Activated B cell treated with CpG ODN at 0.5 μM for 24 hours (primary cell): Measurements from ENCODE around the gene ARHGAP26. TPM values are rescaled to one million over a fixed set of nuclear protein-coding genes. Genes with fewer than 3 reads are reported as not detected.

Experiments used
- ATAC-seq: fragments of 200-7000 bp; cut with Tn5 transposase; one replicate; pipeline ENCODE4 v1.10.0; 2021; ENCODE audit warnings: low read depth, mild to moderate bottlenecking, moderate library complexity
- CTCF ChIA-PET: fragments of 350-600 bp; sonication (Branson Sonifier 250); formaldehyde crosslinking; loops from one replicate; lab custom pipeline; 2021; ENCODE audit warnings: antibody characterized with exemption; lab: Charles Lee
- POLR2A ChIA-PET: fragments of 350-600 bp; sonication (Branson Sonifier 250); formaldehyde crosslinking; loops from one replicate; lab custom pipeline; 2021; ENCODE audit warnings: antibody characterized with exemption; lab: Charles Lee
- DNase-seq: peaks from one replicate; pipeline ENCODE4 v3.0.0; 2022
- H3K27ac Mint-ChIP-seq: one replicate; pipeline ENCODE4 v1.8.0; 2020; ENCODE audit warnings: mixed read lengths
- H3K27me3 Mint-ChIP-seq: one replicate; pipeline ENCODE4 v1.8.0; 2021; ENCODE audit warnings: mixed read lengths
- H3K36me3 Mint-ChIP-seq: one replicate; pipeline ENCODE4 v1.8.0; 2021; ENCODE audit warnings: low read depth, mixed read lengths
- H3K4me1 Mint-ChIP-seq: one replicate; pipeline ENCODE4 v1.8.0; 2021; ENCODE audit warnings: mixed read lengths
- H3K4me3 Mint-ChIP-seq: one replicate; pipeline ENCODE4 v1.8.0; 2020; ENCODE audit warnings: mild to moderate bottlenecking, mixed read lengths
- H3K9me3 Mint-ChIP-seq: one replicate; pipeline ENCODE4 v1.8.0; 2020; ENCODE audit warnings: mixed read lengths
- intact Hi-C: fragments of 100-400 bp; cut with micrococcal nuclease; formaldehyde crosslinking; loops from one replicate; pipeline ENCODE4 v1.15.1; 2024
- total RNA-seq: library from RNA; stranded (reverse); gene quantifications from 2 replicates; pipeline ENCODE4 v1.2.3, GENCODE V29; 2022
- TF ChIP-seq, protein P1 (sequence below): fragments of 200-600 bp; IDR thresholded peaks from one replicate; pipeline ENCODE4 v1.8.0; 2022; ENCODE audit warnings: antibody characterized with exemption, mild to moderate bottlenecking

Gene ARHGAP26
- total RNA-seq, 1 donor from 2014 or later: 20.9 TPM

DNA sequence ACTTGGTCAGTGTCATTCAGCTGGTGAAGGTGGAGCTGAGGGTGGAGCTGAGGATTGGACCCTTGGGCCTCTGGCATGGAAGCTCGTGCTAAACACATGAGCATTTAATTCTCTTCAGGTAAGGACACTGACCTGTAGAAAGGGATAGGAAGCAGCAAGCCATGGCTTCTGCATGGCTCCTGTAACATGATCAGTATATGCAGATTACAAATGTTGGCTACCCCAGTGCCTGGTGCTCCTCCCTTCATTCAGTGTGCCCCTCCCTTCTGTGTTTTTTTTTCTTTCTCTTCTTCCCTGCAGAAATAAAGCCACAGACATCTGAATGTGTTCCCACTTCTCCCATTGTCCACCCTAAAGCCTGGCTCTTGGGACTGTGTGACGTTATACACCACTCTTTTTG, 52.9 kb downstream of the ARHGAP26 start:
- Mint-ChIP-seq H3K4me1 (peaks cover 8% of the 10 kb centered on the region), H3K27ac (no peak overlapping the region), H3K9me3 (no peaks in the 10 kb centered on the region), H3K27me3 (no peaks in the 10 kb centered on the region), H3K36me3 (no peaks in the 10 kb centered on the region), H3K4me3 (no peak overlapping the region)
- POLR2A ChIA-PET: no interaction called here
- intact Hi-C loops: loop anchor here (2.0 kb wide), 1 partner anchor 22 kb away; no protein-coding TSS in a partner anchor
- TF ChIP-seq, protein P1, sequence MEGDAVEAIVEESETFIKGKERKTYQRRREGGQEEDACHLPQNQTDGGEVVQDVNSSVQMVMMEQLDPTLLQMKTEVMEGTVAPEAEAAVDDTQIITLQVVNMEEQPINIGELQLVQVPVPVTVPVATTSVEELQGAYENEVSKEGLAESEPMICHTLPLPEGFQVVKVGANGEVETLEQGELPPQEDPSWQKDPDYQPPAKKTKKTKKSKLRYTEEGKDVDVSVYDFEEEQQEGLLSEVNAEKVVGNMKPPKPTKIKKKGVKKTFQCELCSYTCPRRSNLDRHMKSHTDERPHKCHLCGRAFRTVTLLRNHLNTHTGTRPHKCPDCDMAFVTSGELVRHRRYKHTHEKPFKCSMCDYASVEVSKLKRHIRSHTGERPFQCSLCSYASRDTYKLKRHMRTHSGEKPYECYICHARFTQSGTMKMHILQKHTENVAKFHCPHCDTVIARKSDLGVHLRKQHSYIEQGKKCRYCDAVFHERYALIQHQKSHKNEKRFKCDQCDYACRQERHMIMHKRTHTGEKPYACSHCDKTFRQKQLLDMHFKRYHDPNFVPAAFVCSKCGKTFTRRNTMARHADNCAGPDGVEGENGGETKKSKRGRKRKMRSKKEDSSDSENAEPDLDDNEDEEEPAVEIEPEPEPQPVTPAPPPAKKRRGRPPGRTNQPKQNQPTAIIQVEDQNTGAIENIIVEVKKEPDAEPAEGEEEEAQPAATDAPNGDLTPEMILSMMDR: no peak
- DNase-seq: no peak
- ATAC-seq: no peak
- CTCF ChIA-PET: no interaction called here

DNA sequence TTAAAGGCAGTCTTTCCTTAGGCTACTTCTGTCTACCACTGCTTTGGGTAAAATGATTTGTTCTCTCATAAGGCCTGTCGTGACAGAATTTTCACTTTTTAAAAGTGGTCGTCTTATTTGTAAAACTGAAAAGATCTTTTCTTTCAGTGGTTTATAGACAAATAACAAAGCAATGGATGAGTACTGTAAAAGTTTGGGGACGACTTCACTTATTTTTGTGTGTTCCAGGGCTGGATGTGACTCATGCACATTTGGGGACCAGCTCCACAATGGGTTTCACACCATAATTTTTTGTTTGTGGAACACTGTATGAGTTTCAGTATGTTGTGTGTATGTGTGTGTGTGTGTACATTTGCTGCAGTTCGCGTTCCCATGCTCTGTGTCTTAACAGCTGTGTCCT, 53.6 kb downstream of the ARHGAP26 start:
- POLR2A ChIA-PET: no interaction called here

GRCh38 chr5:142824391-142824790, 54.2 kb downstream of the ARHGAP26 start:
- H3K36me3 Mint-ChIP-seq: no peaks in the 10 kb centered on the region
- DNase-seq: no peak
- H3K4me3 Mint-ChIP-seq: no peak overlapping the region
- no peak for ATAC-seq
- TF ChIP-seq, protein P1: no peak
- no peaks in the 10 kb centered on the region for H3K27me3 Mint-ChIP-seq
- intact Hi-C loops: no loop called here
- no peaks in the 10 kb centered on the region for H3K9me3 Mint-ChIP-seq
- POLR2A ChIA-PET: no interaction called here
- CTCF ChIA-PET: interaction anchor here (1.3 to 1.4 kb wide), 2 partner anchors 76 to 111 kb away, joined by 3 read pairs; no protein-coding TSS in a partner anchor
- peaks cover 8% of the 10 kb centered on the region for H3K4me1 Mint-ChIP-seq
- no peak overlapping the region for H3K27ac Mint-ChIP-seq

More for the DNA sequence above, 53.6 kb downstream of the ARHGAP26 start:
- CTCF ChIA-PET: interaction anchor here (1.3 to 1.4 kb wide), 2 partner anchors 76 to 111 kb away, joined by 3 read pairs; no protein-coding TSS in a partner anchor
- Mint-ChIP-seq H3K4me3 (no peak overlapping the region), H3K27me3 (no peaks in the 10 kb centered on the region), H3K36me3 (no peaks in the 10 kb centered on the region), H3K9me3 (no peaks in the 10 kb centered on the region), H3K4me1 (peaks cover 8% of the 10 kb centered on the region), H3K27ac (no peak overlapping the region)
- DNase-seq (no peak), ATAC-seq (no peak)
- intact Hi-C loops: loop anchor here (2.0 kb wide), 1 partner anchor 23 kb away; no protein-coding TSS in a partner anchor
- TF ChIP-seq, protein P1: no peak

DNA sequence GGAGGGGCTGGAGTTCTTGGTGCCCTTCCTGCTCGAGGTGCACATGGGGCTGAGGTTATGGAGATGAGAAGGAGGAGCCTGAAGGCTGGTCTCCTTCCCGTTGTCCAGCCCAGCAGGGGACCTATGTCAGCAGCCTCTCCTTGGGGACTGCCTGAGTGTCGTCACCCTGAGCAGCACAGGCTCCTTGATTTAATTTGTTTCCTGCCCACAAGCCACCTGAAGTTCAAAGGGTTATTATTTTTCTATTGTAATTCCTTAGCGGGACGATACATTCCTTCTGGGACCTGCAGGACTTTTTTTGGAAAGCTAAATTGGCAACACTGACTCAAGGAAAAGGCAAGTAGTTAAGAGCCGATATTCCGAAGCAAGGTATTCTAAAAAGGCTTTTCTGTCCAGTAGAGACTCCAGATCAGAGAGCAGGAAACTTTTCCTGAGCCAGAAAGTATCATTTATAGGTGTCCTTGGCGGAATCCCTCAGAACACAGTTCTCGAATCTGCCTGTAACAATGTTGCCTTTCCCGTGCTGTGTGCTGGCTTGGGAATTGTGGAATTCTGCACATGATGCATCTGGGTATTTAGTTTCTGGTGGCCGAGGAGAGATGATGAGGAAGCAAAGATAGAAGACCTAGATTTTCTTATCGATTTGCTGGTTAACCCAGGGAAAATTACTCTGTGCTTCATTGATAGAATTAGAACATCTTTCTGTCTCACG, 55.4 kb downstream of the ARHGAP26 start:
- DNase-seq: no peak
- peaks cover 8% of the 10 kb centered on the region for H3K4me1 Mint-ChIP-seq
- intact Hi-C loops: no loop called here

DNA sequence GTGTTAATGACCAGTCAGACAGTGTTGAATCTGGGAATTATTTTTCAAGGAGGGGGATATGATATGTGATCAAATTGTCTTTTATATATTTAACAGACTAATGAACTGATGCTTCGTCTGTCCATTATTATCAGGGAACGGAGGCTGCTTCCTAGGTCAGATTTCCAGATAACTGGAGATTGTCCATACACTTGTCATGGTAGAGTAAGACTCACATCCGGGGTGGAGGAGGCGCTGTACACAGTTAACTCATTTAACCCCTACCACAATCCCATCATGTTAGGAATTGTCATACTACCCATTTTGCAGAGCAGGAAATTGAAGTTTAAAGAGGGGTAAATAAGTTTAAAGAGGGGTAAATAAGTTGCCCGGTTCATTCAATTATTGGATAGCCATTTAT, 55.9 kb downstream of the ARHGAP26 start:
- no peak for ATAC-seq
- no peaks in the 10 kb centered on the region for H3K9me3 Mint-ChIP-seq
- TF ChIP-seq, protein P1: no peak
- peaks cover 8% of the 10 kb centered on the region for H3K4me1 Mint-ChIP-seq
- H3K27me3 Mint-ChIP-seq: no peaks in the 10 kb centered on the region
- POLR2A ChIA-PET: no interaction called here
- CTCF ChIA-PET: no interaction called here
- H3K27ac Mint-ChIP-seq: no peak overlapping the region
- no peak for DNase-seq
- intact Hi-C loops: no loop called here
- no peak overlapping the region for H3K4me3 Mint-ChIP-seq
- no peaks in the 10 kb centered on the region for H3K36me3 Mint-ChIP-seq

More for the DNA sequence above, 55.4 kb downstream of the ARHGAP26 start:
- H3K27ac Mint-ChIP-seq: no peak overlapping the region
- H3K27me3 Mint-ChIP-seq: no peaks in the 10 kb centered on the region
- H3K36me3 Mint-ChIP-seq: no peaks in the 10 kb centered on the region
- POLR2A ChIA-PET: no interaction called here
- H3K4me3 Mint-ChIP-seq: no peak overlapping the region
- H3K9me3 Mint-ChIP-seq: no peaks in the 10 kb centered on the region
- TF ChIP-seq, protein P1: no peak
- no peak for ATAC-seq
- CTCF ChIA-PET: no interaction called here
